HG02973 (cell line): Measurements from ENCODE around the gene VWA8.
"Not testable (repeated sequence)": the region's sequence is repeated elsewhere in the genome, so short reads cannot be mapped to it uniquely, and the experiment has no call there.

Source experiments
- ATAC-seq: cut with Tn5 transposase; IDR thresholded peaks from one replicate; pipeline ENCODE4 v1.9.1; 2021; ENCODE audit warnings: moderate library complexity; ENCODE audit not compliant: unreplicated experiment

Gene VWA8

GRCh38 chr13:41969072-41969471 is 8.2 kb upstream of the VWA8 start:
- no peak for ATAC-seq

- no peak for ATAC-seq
Observed at GRCh38 chr13:41966671-41967070, 5.8 kb upstream of the VWA8 start.

- no peak for ATAC-seq
Observed at GRCh38 chr13:41962994-41963393, 2.1 kb upstream of the VWA8 start.

GRCh38 chr13:41961466-41961760 is 504 bp upstream of the VWA8 start:
- ATAC-seq: no peak

- peak; percentile 8 for ATAC-seq
Observed at GRCh38 chr13:41960211-41960636, 685 bp downstream of the VWA8 start.

GRCh38 chr13:41956272-41956671 is 4.6 kb downstream of the VWA8 start:
- no peak for ATAC-seq

GRCh38 chr13:41955605-41956004 is 5.3 kb downstream of the VWA8 start:
- no peak for ATAC-seq

GRCh38 chr13:41954226-41954625 is 6.7 kb downstream of the VWA8 start:
- no peak for ATAC-seq

- ATAC-seq: no peak
Observed at GRCh38 chr13:41952749-41953148, 8.2 kb downstream of the VWA8 start.

- not testable (repeated sequence) for ATAC-seq
Observed at GRCh38 chr13:41949104-41949503, 11.8 kb downstream of the VWA8 start.

GRCh38 chr13:41945926-41946325 is 15.0 kb downstream of the VWA8 start:
- no peak for ATAC-seq

GRCh38 chr13:41944635-41945397 is 16.1 kb downstream of the VWA8 start:
- ATAC-seq: no peak

- ATAC-seq: no peak
Observed at GRCh38 chr13:41944229-41944628, 16.7 kb downstream of the VWA8 start.

- no peak for ATAC-seq
Observed at GRCh38 chr13:41942462-41943094, 18.3 kb downstream of the VWA8 start.

- ATAC-seq: no peak
Observed at GRCh38 chr13:41941174-41941573, 19.7 kb downstream of the VWA8 start.

- no peak for ATAC-seq
Observed at GRCh38 chr13:41939398-41939797, 21.5 kb downstream of the VWA8 start.

- no peak for ATAC-seq
Observed at GRCh38 chr13:41938918-41939317, 22.0 kb downstream of the VWA8 start.

GRCh38 chr13:41937388-41937787 is 23.5 kb downstream of the VWA8 start:
- no peak for ATAC-seq

GRCh38 chr13:41935501-41935900 is 25.4 kb downstream of the VWA8 start:
- ATAC-seq: no peak

GRCh38 chr13:41934994-41935393 is 25.9 kb downstream of the VWA8 start:
- no peak for ATAC-seq

GRCh38 chr13:41934120-41934519 is 26.8 kb downstream of the VWA8 start:
- ATAC-seq: no peak

- ATAC-seq: no peak
Observed at GRCh38 chr13:41931337-41931736, 29.6 kb downstream of the VWA8 start.

- no peak for ATAC-seq
Observed at GRCh38 chr13:41930154-41930553, 30.8 kb downstream of the VWA8 start.
